Non-pigmented ciliary epithelial cell (primary cell): Measurements from ENCODE around the gene KCNK1.

Experiments
- DNase-seq: peaks from one replicate; pipeline ENCODE4 v3.0.0-alpha.2; 2010; ENCODE audit warnings: low read depth

KCNK1 gene

GRCh38 chr1:233613252-233614172 lies at the start of gene KCNK1:
TSS of gene KCNK1 (plus strand) at chr1:233614106. CDS start at chr1:233614172, 66 bp downstream.
- peak; percentile 71 for DNase-seq

- DNase-seq, result no peak
These were observed 48.6 kb upstream of the KCNK1 start for GRCh38 chr1:233565313-233565712.

GRCh38 chr1:233566886-233567285 lies 47.0 kb upstream of the KCNK1 start:
- no peak for DNase-seq

- no peak for DNase-seq
These were observed 44.3 kb upstream of the KCNK1 start for GRCh38 chr1:233569636-233570035.

GRCh38 chr1:233570216-233570615 lies 43.7 kb upstream of the KCNK1 start:
- DNase-seq, result no peak

- no peak for DNase-seq
These were observed 43.2 kb upstream of the KCNK1 start for GRCh38 chr1:233570706-233571105.

GRCh38 chr1:233572896-233573295 lies 41.0 kb upstream of the KCNK1 start:
- no peak for DNase-seq

- no peak for DNase-seq
These were observed 38.5 kb upstream of the KCNK1 start for GRCh38 chr1:233575450-233575849.

- DNase-seq, result no peak
These were observed 31.5 kb upstream of the KCNK1 start for GRCh38 chr1:233582439-233582838.

- no peak for DNase-seq
These were observed 29.5 kb upstream of the KCNK1 start for GRCh38 chr1:233584376-233584775.

GRCh38 chr1:233584931-233585330 lies 29.0 kb upstream of the KCNK1 start:
- no peak for DNase-seq

- no peak for DNase-seq
These were observed 27.6 kb upstream of the KCNK1 start for GRCh38 chr1:233586301-233586700.

GRCh38 chr1:233587196-233587595 lies 26.7 kb upstream of the KCNK1 start:
- DNase-seq, result no peak

- no peak for DNase-seq
These were observed 25.7 kb upstream of the KCNK1 start for GRCh38 chr1:233587958-233588799.

- no peak for DNase-seq
These were observed 16.4 kb upstream of the KCNK1 start for GRCh38 chr1:233597489-233597901.

- DNase-seq, result no peak
These were observed 14.9 kb upstream of the KCNK1 start for GRCh38 chr1:233598891-233599541.

- no peak for DNase-seq
These were observed 14.3 kb upstream of the KCNK1 start for GRCh38 chr1:233599542-233600073.

GRCh38 chr1:233600488-233600887 lies 13.4 kb upstream of the KCNK1 start:
- no peak for DNase-seq

- DNase-seq, result no peak
These were observed 10.4 kb upstream of the KCNK1 start for GRCh38 chr1:233603478-233603877.

- no peak for DNase-seq
These were observed 8.7 kb upstream of the KCNK1 start for GRCh38 chr1:233605205-233605604.

GRCh38 chr1:233606813-233607212 lies 7.1 kb upstream of the KCNK1 start:
- no peak for DNase-seq
